Fibroblast of peridontal ligament (primary cell): ENCODE data around the gene MAGEF1.

Source experiments
- DNase-seq: peaks from one replicate; pipeline ENCODE4 v3.0.0-alpha.2; 2010; ENCODE audit errors: extremely low read depth

The MAGEF1 gene

GRCh38 chr3:184669578-184669977 lies 42.3 kb downstream of the MAGEF1 start:
- no peak for DNase-seq

- DNase-seq, result no peak
Observed at GRCh38 chr3:184666442-184666841, 45.4 kb downstream of the MAGEF1 start.

GRCh38 chr3:184665101-184665500 lies 46.8 kb downstream of the MAGEF1 start:
- no peak for DNase-seq

- peak; percentile 18 for DNase-seq
Observed at GRCh38 chr3:184663756-184664155, 48.1 kb downstream of the MAGEF1 start.

- no peak for DNase-seq
Observed at GRCh38 chr3:184663356-184663755, 48.5 kb downstream of the MAGEF1 start.

- DNase-seq, result peak; percentile 13
Observed at GRCh38 chr3:184662187-184662586, 49.7 kb downstream of the MAGEF1 start.

GRCh38 chr3:184660931-184661330 lies 50.9 kb downstream of the MAGEF1 start:
- DNase-seq, result no peak
